Measurements from ENCODE around the gene XXYLT1. TPM values are rescaled to one million over a fixed set of nuclear protein-coding genes. Genes with fewer than 3 reads are reported as not detected.

XXYLT1 gene
- total and polyA plus RNA-seq, 2 of the 8 experiments (the other 6 are each of a cell fraction or from before 2014, with no cell fraction given), result 18.9 to 23.8 TPM

GRCh38 chr3:195039180-195039843 is 231.6 kb downstream of the XXYLT1 start:
- Histone ChIP-seq H2AK5ac (ENCODE audit: low read depth, low read length) (no peak overlapping the region), H3K4me2 (ENCODE audit: insufficient read depth in 1 of 2, low read depth in 2 of 2, low read length in 2 of 2) (no peak overlapping the region), H3K79me1 (ENCODE audit: low read depth, low read length) (no peaks in the 10 kb centered on the region), H2BK12ac (ENCODE audit: low read depth, low read length) (no peak overlapping the region), H3K4me3 (ENCODE audit: extremely low read depth in 1 of 4, insufficient read depth in 2 of 4, low read depth in 3 of 4, low read length in 4 of 4) (no peak overlapping the region), H3K14ac (ENCODE audit: insufficient read length) (no peak overlapping the region), H2BK20ac (ENCODE audit: low read length) (no peak overlapping the region), H3K9me3 (ENCODE audit: insufficient read depth in 2 of 2, low read depth in 1 of 2, low read length in 1 of 2) (no peaks in the 10 kb centered on the region), H3K23ac (ENCODE audit: insufficient read length) (no peak overlapping the region), H2BK15ac (ENCODE audit: low read length) (no peak overlapping the region), H4K8ac (ENCODE audit: extremely low read depth, insufficient read depth, low read length) (no peak overlapping the region), H3K23me2 (ENCODE audit: low read depth, low read length) (no peaks in the 10 kb centered on the region), H3K36me3 (ENCODE audit: control insufficient read depth in 2 of 4, insufficient read depth in 4 of 4, low read length in 3 of 4) (no peaks in the 10 kb centered on the region), H2AFZ (ENCODE audit: low read length) (no peak overlapping the region), H2BK5ac (ENCODE audit: low read depth, low read length) (no peak overlapping the region), H3K4ac (replicated peaks; ENCODE audit: insufficient read length, low read depth, low read length) (no peak overlapping the region), H4K20me1 (replicated peaks in 1 of 2; ENCODE audit: control insufficient read depth in 1 of 2, insufficient read depth in 2 of 2, low read length in 2 of 2) (no peaks in the 10 kb centered on the region), H3K9ac (replicated peaks in 1 of 4; ENCODE audit: extremely low read depth in 1 of 4, low read depth in 3 of 4, low read length in 3 of 4) (no peak overlapping the region), H3K4me1 (replicated peaks in 1 of 4; ENCODE audit: control insufficient read depth in 3 of 4, insufficient read depth in 4 of 4, low read length in 3 of 4) (peaks cover 8 to 32% (median 20%) of the 10 kb centered on the region in 4 experiments), H4K91ac (replicated peaks; ENCODE audit: insufficient read length, low read length) (no peak overlapping the region), H3K79me2 (ENCODE audit: control insufficient read depth in 1 of 2, insufficient read depth in 2 of 2, low read length in 2 of 2) (no peaks in the 10 kb centered on the region), H4K5ac (ENCODE audit: insufficient read length, low read depth, low read length) (no peak overlapping the region), H3K18ac (ENCODE audit: extremely low read depth, low read length) (no peak overlapping the region), H2BK120ac (replicated peaks; ENCODE audit: low read depth, low read length) (no peak overlapping the region), H3K27me3 (replicated peaks in 1 of 4; ENCODE audit: control insufficient read depth in 3 of 4, extremely low read depth in 1 of 4, insufficient read depth in 3 of 4, low read length in 3 of 4) (peaks cover 0 to 4% (median 4%) of the 10 kb centered on the region in 4 experiments; a peak in 1 of 7 replicates), H3K56ac (replicated peaks; ENCODE audit: insufficient read length, low read depth, low read length) (no peak overlapping the region), H3K27ac (ENCODE audit: low read depth, low read length) (no peak overlapping the region)
- 84% methylated on average over 7 of the region's 7 CpGs; no CpG with 5 or more reads in 1 of the 2 experiments for WGBS, 2 experiments (ENCODE audit: extremely low coverage in 1 of 2, insufficient coverage in 1 of 2, insufficient read length in 1 of 2, insufficient replicate concordance in 2 of 2, low coverage in 1 of 2, low lambda C conversion rate in 2 of 2, missing lambda C conversion rate in 1 of 2)
- ChIA-PET POLR2A (ENCODE audit: partially characterized antibody) (no interaction called here), CTCF (ENCODE audit: partially characterized antibody) (interaction anchor here (0.5 to 2.7 kb wide), 14 partner anchors 8 to 357 kb away, joined by 3 to 8 read pairs (median 4); no protein-coding TSS in a partner anchor)
- DNase-seq (ENCODE audit: low read depth in 1 of 2, low spot score in 2 of 2), result no peak
- no peak for FAIRE-seq
- TF ChIP-seq TEAD4 (IDR thresholded peaks at IDR 0.05; ENCODE audit: low read depth, low read length), result no peak
- no peak for TF ChIP-seq HDAC2 (IDR thresholded peaks at IDR 0.05; ENCODE audit: borderline replicate concordance in 1 of 2, low read depth in 2 of 2, low read length in 2 of 2)
- no peak for TF ChIP-seq RNF2 (IDR thresholded peaks at IDR 0.05; ENCODE audit: borderline replicate concordance, low read depth, low read length, missing control alignments, poor library complexity, severe bottlenecking)
- TF ChIP-seq MAFK (IDR thresholded peaks at IDR 0.05; ENCODE audit: low read depth, low read length), result no peak
- TF ChIP-seq KDM4A (IDR thresholded peaks at IDR 0.05; ENCODE audit: low read depth, low read length, severe bottlenecking), result no peak
- no peak for TF ChIP-seq CEBPB (IDR thresholded peaks at IDR 0.05; ENCODE audit: low read depth, low read length)
- TF ChIP-seq ASH2L (IDR thresholded peaks at IDR 0.05; ENCODE audit: low read length), result no peak
- TF ChIP-seq RXRA (IDR thresholded peaks at IDR 0.05; ENCODE audit: insufficient read depth, low read depth, low read length), result no peak
- TF ChIP-seq KDM5A (IDR thresholded peaks at IDR 0.05; ENCODE audit: low read length), result no peak
- TF ChIP-seq BCL11A (IDR thresholded peaks at IDR 0.05; ENCODE audit: low read depth in 2 of 2, low read length in 2 of 2), result no peak
- no peak for TF ChIP-seq SP1 (IDR thresholded peaks at IDR 0.05; ENCODE audit: low read depth, low read length)
- TF ChIP-seq CHD1 (IDR thresholded peaks at IDR 0.05; ENCODE audit: low read depth, low read length), result no peak
- TF ChIP-seq PHF8 (conservative IDR thresholded peaks at IDR 0.05; ENCODE audit: low read depth, low read length), result no peak
